ENCODE results near the gene TMOD2. TPM values are rescaled to one million over a fixed set of nuclear protein-coding genes. Genes with fewer than 3 reads are reported as not detected.

The TMOD2 gene
- total and polyA plus RNA-seq, 2 of the 8 experiments (the other 6 are each of a cell fraction or from before 2014, with no cell fraction given): 0.80 to 6.5 TPM

DNA sequence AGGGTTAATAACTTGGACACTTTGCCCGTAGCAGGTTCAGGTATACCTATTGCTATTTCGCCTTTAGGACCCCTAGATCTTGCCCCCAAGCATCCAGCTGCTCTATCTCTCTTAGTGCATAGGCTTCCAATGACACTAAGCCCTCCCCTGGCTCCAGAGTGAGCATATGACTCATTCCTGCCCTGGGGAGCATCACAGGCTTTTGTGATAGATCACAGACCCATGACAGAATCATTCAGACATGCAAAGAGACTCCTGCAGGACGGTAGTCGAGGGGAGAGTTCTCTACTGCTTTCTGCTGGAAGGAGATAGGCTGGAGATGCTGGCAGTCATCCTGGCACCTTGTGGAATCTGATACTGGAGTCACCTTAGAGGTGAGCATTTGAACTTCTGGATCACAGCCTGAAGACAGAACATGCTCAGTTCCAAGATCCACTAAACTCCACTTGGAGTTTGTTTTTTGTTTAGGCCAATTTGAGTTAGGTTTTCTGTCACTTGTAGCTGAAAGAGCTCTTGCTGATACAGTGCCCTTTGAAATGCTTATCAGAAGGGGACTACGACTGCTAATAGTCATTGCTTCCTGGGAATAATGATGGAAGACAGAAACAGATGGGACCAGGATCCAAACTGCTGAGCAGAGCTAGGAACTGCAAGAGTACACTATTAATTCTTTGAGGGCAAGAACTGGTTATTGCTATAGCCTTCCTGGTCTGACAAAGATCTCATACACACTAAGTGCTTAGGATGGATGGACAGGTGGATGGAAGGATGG, 24.9 kb upstream of the TMOD2 start (continued):
- TF ChIP-seq JUN (IDR thresholded peaks at IDR 0.05; ENCODE audit: low read depth, low read length): peak; percentile 72; the same call in 1 of the 2 replicates
- TF ChIP-seq, protein P1, sequence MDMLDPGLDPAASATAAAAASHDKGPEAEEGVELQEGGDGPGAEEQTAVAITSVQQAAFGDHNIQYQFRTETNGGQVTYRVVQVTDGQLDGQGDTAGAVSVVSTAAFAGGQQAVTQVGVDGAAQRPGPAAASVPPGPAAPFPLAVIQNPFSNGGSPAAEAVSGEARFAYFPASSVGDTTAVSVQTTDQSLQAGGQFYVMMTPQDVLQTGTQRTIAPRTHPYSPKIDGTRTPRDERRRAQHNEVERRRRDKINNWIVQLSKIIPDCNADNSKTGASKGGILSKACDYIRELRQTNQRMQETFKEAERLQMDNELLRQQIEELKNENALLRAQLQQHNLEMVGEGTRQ (IDR thresholded peaks at IDR 0.05; ENCODE audit: low read length): no peak
- no peak for TF ChIP-seq RBBP5 (IDR thresholded peaks at IDR 0.05; ENCODE audit: borderline replicate concordance, low read depth, low read length)
- TF ChIP-seq RNF2 (IDR thresholded peaks at IDR 0.05; ENCODE audit: borderline replicate concordance, low read depth, low read length, missing control alignments, poor library complexity, severe bottlenecking): no peak
- TF ChIP-seq KDM4A (IDR thresholded peaks at IDR 0.05; ENCODE audit: low read depth, low read length, severe bottlenecking): no peak
- TF ChIP-seq TAF1 (IDR thresholded peaks at IDR 0.05; ENCODE audit: low read depth, low read length): no peak
- no peak for TF ChIP-seq SP4 (IDR thresholded peaks at IDR 0.05; ENCODE audit: low read length)
- TF ChIP-seq HDAC2 (IDR thresholded peaks at IDR 0.05; ENCODE audit: borderline replicate concordance in 1 of 2, low read depth in 2 of 2, low read length in 2 of 2): no peak
- no peak for TF ChIP-seq POLR2AphosphoS5 (IDR thresholded peaks at IDR 0.05; ENCODE audit: low read depth, low read length)
- no peak for TF ChIP-seq BCL11A (IDR thresholded peaks at IDR 0.05; ENCODE audit: low read depth in 2 of 2, low read length in 2 of 2)
- no peak for TF ChIP-seq CHD2 (IDR thresholded peaks at IDR 0.05; ENCODE audit: low read length)
- no peak for TF ChIP-seq BACH1 (IDR thresholded peaks at IDR 0.05; ENCODE audit: low read length)

All from H1 (cell line).